Fibroblast of villous mesenchyme (primary cell): ENCODE measurements around the gene NINJ1. TPM values are rescaled to one million over a fixed set of nuclear protein-coding genes. Genes with fewer than 3 reads are reported as not detected.

ENCODE experiments used
- DNase-seq: peaks from one replicate; pipeline ENCODE4 v3.0.0-alpha.2; 2010; ENCODE audit warnings: low read depth
- H3K4me3 ChIP-seq: 2 replicates; pipeline ENCODE4 v1.5.1; 2011; ENCODE audit warnings: low read depth, mild to moderate bottlenecking, low read length
- total RNA-seq: library from RNA; depleted of rRNA; stranded (reverse); fragments of >200 nt; gene quantifications from 2 replicates; pipeline ENCODE4 v1.2.3, GENCODE V29; 2012
- TF ChIP-seq, protein P1 (sequence below): IDR thresholded peaks from 2 replicates; pipeline ENCODE4 v1.5.1; 2012; ENCODE audit warnings: low read depth, mild to moderate bottlenecking, low read length; ENCODE audit not compliant: insufficient read depth

The NINJ1 gene
- total RNA-seq, 1 donor, result 33.7 TPM

DNA sequence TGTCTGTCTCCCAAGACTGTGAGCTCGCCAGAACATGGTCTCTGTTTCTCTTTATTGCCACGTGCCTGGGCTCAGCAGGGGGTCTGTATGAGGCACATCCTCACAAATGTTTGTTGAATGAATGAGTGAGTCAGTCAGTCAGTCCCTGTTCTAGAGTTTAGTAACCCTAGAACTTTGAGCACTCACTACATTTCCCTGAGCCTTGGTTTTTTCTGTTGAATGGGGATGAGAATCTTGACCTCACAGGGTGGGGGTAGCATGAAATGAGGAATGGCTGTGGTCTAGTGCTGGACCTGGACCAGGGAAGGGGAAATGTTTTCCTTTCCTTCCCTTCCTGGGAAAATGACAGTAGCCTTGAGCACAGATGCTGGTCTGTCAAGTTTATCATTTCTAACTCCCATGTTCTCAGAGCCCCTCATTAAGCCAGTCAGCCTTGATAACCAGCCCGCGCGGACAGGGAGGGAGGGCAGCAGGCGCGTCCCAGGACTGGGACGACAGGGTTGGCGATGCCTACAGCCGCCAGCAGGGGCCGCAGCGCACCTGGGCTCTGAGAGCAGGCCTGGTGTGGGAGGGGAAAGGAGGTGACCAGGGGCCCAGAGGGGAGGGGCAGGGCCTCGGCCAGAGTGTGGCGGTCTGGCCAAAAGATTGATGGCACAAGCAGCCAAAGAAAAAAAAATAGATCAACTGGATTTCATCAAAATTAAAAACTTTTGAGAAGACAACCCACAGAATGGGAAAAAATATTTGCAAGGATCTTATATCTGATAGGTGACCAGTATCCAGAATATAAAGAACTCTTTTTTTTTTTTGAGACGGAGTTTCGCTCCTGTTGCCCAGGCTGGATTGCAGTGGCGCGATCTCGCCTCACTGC lies 25.8 kb upstream of the NINJ1 start:
- H3K4me3 ChIP-seq, result no peak overlapping the region
- TF ChIP-seq, protein P1, sequence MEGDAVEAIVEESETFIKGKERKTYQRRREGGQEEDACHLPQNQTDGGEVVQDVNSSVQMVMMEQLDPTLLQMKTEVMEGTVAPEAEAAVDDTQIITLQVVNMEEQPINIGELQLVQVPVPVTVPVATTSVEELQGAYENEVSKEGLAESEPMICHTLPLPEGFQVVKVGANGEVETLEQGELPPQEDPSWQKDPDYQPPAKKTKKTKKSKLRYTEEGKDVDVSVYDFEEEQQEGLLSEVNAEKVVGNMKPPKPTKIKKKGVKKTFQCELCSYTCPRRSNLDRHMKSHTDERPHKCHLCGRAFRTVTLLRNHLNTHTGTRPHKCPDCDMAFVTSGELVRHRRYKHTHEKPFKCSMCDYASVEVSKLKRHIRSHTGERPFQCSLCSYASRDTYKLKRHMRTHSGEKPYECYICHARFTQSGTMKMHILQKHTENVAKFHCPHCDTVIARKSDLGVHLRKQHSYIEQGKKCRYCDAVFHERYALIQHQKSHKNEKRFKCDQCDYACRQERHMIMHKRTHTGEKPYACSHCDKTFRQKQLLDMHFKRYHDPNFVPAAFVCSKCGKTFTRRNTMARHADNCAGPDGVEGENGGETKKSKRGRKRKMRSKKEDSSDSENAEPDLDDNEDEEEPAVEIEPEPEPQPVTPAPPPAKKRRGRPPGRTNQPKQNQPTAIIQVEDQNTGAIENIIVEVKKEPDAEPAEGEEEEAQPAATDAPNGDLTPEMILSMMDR, result peak; percentile 99
- peak; percentile 66 for DNase-seq

DNA sequence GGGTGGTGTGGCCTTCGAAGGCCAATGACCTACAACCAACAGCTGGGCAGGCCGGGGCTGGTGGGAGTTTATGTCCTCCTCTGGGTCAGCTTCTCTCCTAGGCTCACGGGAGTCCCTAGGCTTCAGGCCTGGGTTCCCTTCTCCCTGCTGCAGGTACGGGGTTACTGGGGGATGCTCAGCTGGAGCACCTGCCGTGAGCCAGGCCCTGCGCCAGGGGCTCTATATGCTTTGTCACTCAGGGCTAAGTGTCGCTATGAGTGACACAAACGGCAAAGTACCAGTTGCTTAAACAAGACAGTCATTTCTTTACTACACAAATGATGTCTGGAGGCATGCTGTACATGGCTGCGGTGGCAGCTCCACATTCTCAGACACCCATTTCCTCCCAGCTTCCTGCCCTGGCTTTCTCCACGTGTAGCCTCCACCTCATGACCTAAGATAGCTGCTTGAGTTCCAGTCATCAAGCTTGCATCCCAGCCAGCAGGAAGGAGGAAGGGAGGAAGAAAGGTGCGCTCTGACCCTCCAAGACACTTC lies 22.5 kb upstream of the NINJ1 start:
- TF ChIP-seq, protein P1, result no peak
- no peak overlapping the region for H3K4me3 ChIP-seq
- DNase-seq, result no peak

DNA sequence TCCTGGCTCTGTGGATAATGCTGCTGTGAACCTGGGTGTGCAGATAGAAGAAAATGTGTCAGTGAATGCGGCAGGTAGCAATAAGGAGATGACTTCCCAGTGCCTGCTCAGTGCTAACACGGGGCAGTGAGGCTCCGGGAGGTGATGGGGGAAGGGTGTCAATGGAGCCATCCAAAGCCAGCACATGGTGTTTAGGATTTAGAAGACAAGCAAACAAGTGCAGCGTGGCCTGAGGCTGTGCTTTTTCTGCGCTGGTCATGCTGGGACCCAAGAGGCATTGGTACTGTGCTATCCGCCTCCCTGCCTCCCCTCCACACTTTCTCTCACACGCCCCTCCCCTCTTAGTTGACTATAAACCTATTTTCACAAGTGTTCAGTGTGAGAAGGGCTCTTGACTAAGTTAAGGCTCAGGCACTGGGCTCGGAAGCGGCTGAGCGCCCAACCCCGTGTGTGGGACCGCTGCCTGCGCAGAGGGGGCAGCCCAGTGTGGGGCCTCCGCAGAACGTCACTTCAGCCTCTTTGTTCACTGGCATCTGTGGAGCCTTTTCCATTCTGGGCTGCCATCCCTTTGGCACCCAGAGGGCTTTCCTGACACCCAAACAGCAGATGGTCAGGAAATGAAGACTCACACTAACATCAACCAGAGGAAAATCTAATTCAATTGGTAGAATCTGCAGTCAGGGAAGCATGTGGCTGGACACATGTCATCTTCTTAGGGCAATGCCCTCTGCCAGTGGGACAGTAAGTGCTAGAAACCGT lies 21.8 kb upstream of the NINJ1 start:
- TF ChIP-seq, protein P1, result no peak
- H3K4me3 ChIP-seq, result no peak overlapping the region
- DNase-seq, result no peak

DNA sequence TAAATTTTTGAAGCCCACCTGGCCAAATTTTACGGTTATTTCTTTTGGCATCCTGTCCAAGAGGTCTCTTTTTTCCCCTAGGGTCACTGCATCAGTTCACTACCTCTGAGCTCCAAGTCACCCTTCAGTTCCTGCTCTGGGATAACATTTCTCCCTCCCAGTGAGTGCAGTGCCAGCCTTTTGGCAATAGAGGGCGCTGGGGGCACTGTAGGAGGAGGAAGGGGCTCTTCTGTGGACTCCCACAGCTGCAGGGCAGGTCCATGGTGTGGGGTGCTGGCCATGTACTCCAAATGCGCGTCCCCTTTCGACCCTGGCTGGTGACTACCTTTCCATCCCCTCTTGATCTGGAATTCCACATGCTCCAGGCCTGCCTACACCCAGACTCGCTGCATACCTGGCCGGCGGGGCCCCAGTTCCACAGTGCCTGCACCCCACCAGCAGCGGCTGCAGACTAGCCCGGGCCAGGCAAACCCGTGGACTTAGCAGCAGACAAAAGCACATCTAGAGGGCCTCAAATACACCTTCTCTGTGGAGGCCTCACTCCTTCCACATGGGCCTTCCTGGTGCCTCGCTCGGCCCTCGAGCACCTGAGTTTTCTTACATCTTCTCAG lies 20.3 kb upstream of the NINJ1 start:
- TF ChIP-seq, protein P1, result peak; percentile 79
- DNase-seq, result peak; percentile 22
- no peak overlapping the region for H3K4me3 ChIP-seq

DNA sequence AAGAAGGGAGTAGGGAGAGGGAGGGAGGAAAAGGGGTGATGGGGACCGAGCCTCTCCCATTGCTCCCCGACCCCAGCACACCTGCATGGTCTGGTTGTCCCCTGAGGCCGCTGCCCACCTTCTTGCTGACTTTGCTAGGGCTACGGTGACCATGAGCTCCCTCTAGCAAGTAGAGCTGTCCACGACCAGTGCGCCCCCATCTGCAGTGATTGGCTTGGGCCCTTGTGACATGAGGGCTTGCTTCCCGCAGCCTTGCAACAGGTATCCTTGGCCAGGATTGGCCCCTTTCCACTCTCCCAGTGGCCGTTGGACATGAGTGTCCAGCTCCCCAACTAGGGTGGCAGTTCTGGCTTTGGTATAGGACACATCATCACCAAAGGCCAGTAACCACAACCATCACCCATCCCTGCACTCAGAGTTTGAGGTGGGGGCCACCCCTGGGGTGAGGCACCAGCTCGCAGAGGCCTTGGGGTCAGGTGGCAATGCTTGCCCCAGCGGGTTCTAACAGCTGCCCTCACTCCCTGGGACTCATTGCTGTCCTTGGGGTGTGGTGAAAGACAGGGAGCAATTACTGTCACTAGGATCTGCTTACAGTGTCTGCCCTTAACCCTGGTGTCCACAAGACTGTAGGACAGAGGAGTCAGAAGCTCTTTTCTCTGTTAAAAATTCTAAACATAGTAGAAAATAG lies 17.2 kb upstream of the NINJ1 start:
- DNase-seq, result no peak
- H3K4me3 ChIP-seq, result no peak overlapping the region
- TF ChIP-seq, protein P1, result no peak

DNA sequence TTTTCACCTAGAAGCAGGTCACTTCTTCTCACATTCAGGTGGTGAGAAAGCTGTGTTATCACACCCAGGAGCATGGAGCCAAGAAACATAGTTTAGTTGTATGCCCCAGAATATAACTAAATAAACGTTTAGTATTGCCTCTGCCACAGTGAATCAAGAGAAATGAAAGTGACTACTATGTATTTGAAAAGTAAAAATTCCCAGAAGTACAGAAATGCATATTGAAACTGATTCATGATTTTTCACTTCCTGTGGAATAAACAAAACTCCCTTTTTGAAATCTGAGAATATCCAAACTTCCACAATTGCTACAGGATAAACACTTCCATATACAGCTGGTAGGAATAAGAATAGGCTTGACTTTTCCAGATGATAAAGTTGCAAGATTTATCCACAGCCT lies 15.3 kb upstream of the NINJ1 start:
- DNase-seq, result peak; percentile 42
- TF ChIP-seq, protein P1, result no peak
- no peak overlapping the region for H3K4me3 ChIP-seq
